ENCODE measurements around the gene FARS2.

FARS2 gene

DNA sequence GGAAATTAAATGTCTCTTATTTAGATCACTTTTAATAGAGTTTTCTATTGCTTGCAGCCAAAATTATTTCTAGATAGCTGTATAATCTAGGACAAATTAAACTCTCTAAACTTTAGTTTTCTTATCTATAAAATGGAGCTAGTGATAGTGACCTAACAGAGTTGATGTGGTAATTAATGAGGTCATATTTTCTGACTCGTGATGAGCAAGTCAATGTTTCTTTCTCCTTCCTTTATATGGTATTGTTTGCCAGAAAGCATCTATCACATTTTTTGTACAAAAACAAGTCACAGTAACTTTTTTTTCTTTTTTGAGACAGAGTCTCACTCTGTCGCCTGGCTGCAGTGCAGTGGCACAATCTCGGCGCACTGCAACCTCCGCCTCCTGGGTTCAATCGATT is 267.7 kb downstream of the FARS2 start:
- no peaks in the 10 kb centered on the region for H3K36me3 Mint-ChIP-seq (ENCODE audit: low read depth)
- H3K27me3 Mint-ChIP-seq (ENCODE audit: low read depth, poor library complexity): peaks cover 2% of the 10 kb centered on the region
- H3K27ac Mint-ChIP-seq: no peak overlapping the region
- H3K9me3 Mint-ChIP-seq: no peaks in the 10 kb centered on the region
- no peak overlapping the region for H3K4me3 Mint-ChIP-seq
- H3K4me1 Mint-ChIP-seq: no peaks in the 10 kb centered on the region
- no peak for DNase-seq
- TF ChIP-seq, protein P1, sequence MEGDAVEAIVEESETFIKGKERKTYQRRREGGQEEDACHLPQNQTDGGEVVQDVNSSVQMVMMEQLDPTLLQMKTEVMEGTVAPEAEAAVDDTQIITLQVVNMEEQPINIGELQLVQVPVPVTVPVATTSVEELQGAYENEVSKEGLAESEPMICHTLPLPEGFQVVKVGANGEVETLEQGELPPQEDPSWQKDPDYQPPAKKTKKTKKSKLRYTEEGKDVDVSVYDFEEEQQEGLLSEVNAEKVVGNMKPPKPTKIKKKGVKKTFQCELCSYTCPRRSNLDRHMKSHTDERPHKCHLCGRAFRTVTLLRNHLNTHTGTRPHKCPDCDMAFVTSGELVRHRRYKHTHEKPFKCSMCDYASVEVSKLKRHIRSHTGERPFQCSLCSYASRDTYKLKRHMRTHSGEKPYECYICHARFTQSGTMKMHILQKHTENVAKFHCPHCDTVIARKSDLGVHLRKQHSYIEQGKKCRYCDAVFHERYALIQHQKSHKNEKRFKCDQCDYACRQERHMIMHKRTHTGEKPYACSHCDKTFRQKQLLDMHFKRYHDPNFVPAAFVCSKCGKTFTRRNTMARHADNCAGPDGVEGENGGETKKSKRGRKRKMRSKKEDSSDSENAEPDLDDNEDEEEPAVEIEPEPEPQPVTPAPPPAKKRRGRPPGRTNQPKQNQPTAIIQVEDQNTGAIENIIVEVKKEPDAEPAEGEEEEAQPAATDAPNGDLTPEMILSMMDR (IDR thresholded peaks at IDR 0.05): no peak

- TF ChIP-seq, protein P1 (IDR thresholded peaks at IDR 0.05): no peak
- H3K36me3 Mint-ChIP-seq (ENCODE audit: low read depth): peaks cover 7% of the 10 kb centered on the region
- H3K27me3 Mint-ChIP-seq (ENCODE audit: low read depth, poor library complexity): no peaks in the 10 kb centered on the region
- no peaks in the 10 kb centered on the region for H3K9me3 Mint-ChIP-seq
- no peak for DNase-seq
- H3K4me3 Mint-ChIP-seq: no peak overlapping the region
- H3K27ac Mint-ChIP-seq: no peak overlapping the region
- no peaks in the 10 kb centered on the region for H3K4me1 Mint-ChIP-seq
Observed at GRCh38 chr6:5529733-5530132, 268.4 kb downstream of the FARS2 start.

- Mint-ChIP-seq H3K9me3 (no peaks in the 10 kb centered on the region), H3K36me3 (ENCODE audit: low read depth) (peaks cover 8% of the 10 kb centered on the region), H3K27ac (no peak overlapping the region), H3K4me3 (no peak overlapping the region), H3K27me3 (ENCODE audit: low read depth, poor library complexity) (no peaks in the 10 kb centered on the region), H3K4me1 (no peaks in the 10 kb centered on the region)
- DNase-seq: no peak
- TF ChIP-seq, protein P1 (IDR thresholded peaks at IDR 0.05): no peak
Observed at GRCh38 chr6:5531161-5531560, 269.8 kb downstream of the FARS2 start.

GRCh38 chr6:5531853-5532375 is 270.6 kb downstream of the FARS2 start:
- H3K4me1 Mint-ChIP-seq: no peaks in the 10 kb centered on the region
- H3K27me3 Mint-ChIP-seq (ENCODE audit: low read depth, poor library complexity): no peaks in the 10 kb centered on the region
- H3K4me3 Mint-ChIP-seq: no peak overlapping the region
- no peak for DNase-seq
- H3K36me3 Mint-ChIP-seq (ENCODE audit: low read depth): peaks cover 8% of the 10 kb centered on the region
- TF ChIP-seq, protein P1 (IDR thresholded peaks at IDR 0.05): no peak
- no peaks in the 10 kb centered on the region for H3K9me3 Mint-ChIP-seq
- peak overlapping the region; percentile 37 for H3K27ac Mint-ChIP-seq

GRCh38 chr6:5532941-5533340 is 271.6 kb downstream of the FARS2 start:
- Mint-ChIP-seq H3K4me3 (no peak overlapping the region), H3K27ac (no peak overlapping the region), H3K4me1 (no peaks in the 10 kb centered on the region), H3K27me3 (ENCODE audit: low read depth, poor library complexity) (no peaks in the 10 kb centered on the region), H3K36me3 (ENCODE audit: low read depth) (peaks cover 8% of the 10 kb centered on the region), H3K9me3 (no peaks in the 10 kb centered on the region)
- DNase-seq: no peak
- TF ChIP-seq, protein P1 (IDR thresholded peaks at IDR 0.05): no peak

DNA sequence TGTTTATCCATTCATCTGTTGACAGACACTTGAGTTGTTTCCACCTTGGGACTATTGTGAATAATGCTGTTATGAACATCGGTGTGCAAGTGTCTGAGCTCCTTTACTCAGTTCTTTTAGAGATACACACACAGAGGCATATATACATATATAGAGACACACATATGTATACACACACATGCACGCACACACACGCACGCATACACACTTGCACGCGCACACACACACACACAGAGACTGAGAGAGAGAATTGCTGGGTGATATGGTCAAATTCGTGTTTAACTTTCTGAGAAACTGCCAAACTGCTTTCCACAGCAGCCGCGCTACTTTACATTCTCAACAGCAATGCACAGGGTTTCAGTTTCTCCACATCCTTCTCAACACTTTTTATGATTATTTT is 273.3 kb downstream of the FARS2 start:
- TF ChIP-seq, protein P1 (IDR thresholded peaks at IDR 0.05): no peak

More for the DNA sequence above, 273.3 kb downstream of the FARS2 start:
- no peaks in the 10 kb centered on the region for H3K27me3 Mint-ChIP-seq (ENCODE audit: low read depth, poor library complexity)
- H3K36me3 Mint-ChIP-seq (ENCODE audit: low read depth): peaks cover 8% of the 10 kb centered on the region
- no peaks in the 10 kb centered on the region for H3K4me1 Mint-ChIP-seq
- no peaks in the 10 kb centered on the region for H3K9me3 Mint-ChIP-seq
- no peak overlapping the region for H3K27ac Mint-ChIP-seq
- DNase-seq: no peak
- no peak overlapping the region for H3K4me3 Mint-ChIP-seq
